H1 (cell line): ENCODE measurements around the gene KCNA1. TPM values are rescaled to one million over a fixed set of nuclear protein-coding genes. Genes with fewer than 3 reads are reported as not detected.

ENCODE experiments used
- CTCF ChIA-PET: fragments of 300-600 bp; sonication (Branson Sonifier 250); formaldehyde crosslinking; loops from one replicate; lab custom pipeline; 2021; ENCODE audit not compliant: partially characterized antibody; lab: Charles Lee
- POLR2A ChIA-PET: fragments of 300-600 bp; sonication (Branson Sonifier 250); formaldehyde crosslinking; loops from one replicate; lab custom pipeline; 2021; ENCODE audit warnings: inconsistent platforms; ENCODE audit not compliant: partially characterized antibody; lab: Charles Lee
- DNase-seq, 2 experiments: peaks; one replicate each; pipeline versions ENCODE4 v3.0.0 to v3.0.0-alpha.2; 2010 to 2022; ENCODE audit warnings: low spot score in 2 of 2, low read depth in 1 of 2, mixed read lengths in 1 of 2
- FAIRE-seq: peaks from 2 replicates; lab custom pipeline; 2011; peaks lifted over from hg19 to GRCh38; lab: Jason Lieb, UNC
- H2AFZ ChIP-seq: 2 replicates; pipeline ENCODE4 v1.8.1; 2012; ENCODE audit warnings: low read length, inconsistent platforms
- H2AK5ac ChIP-seq: 2 replicates; pipeline ENCODE4 v1.6.1; 2013; ENCODE audit warnings: low read depth, low read length
- H2BK120ac ChIP-seq: replicated peaks from 2 replicates; pipeline ENCODE3; 2013; ENCODE audit warnings: low read depth, low read length, inconsistent platforms
- H2BK12ac ChIP-seq: 2 replicates; pipeline ENCODE4 v1.6.1; 2013; ENCODE audit warnings: low read depth, low read length
- H2BK15ac ChIP-seq: 2 replicates; pipeline ENCODE4 v1.6.1; 2013; ENCODE audit warnings: low read length
- H2BK20ac ChIP-seq: 2 replicates; pipeline ENCODE4 v1.6.1; 2013; ENCODE audit warnings: low read length
- H2BK5ac ChIP-seq: 2 replicates; pipeline ENCODE4 v1.6.1; 2013; ENCODE audit warnings: low read depth, low read length
- H3K14ac ChIP-seq: 2 replicates; pipeline ENCODE4 v1.6.1; 2013; ENCODE audit warnings: inconsistent platforms; ENCODE audit not compliant: insufficient read length
- H3K18ac ChIP-seq: 2 replicates; pipeline ENCODE4 v1.6.1; 2013; ENCODE audit warnings: low read length; ENCODE audit errors: extremely low read depth
- H3K23ac ChIP-seq: 2 replicates; pipeline ENCODE4 v1.6.1; 2013; ENCODE audit warnings: inconsistent platforms; ENCODE audit not compliant: insufficient read length
- H3K23me2 ChIP-seq: 2 replicates; pipeline ENCODE4 v1.6.1; 2013; ENCODE audit warnings: low read depth, low read length
- H3K27ac ChIP-seq: 2 replicates; pipeline ENCODE4 v1.6.1; 2011; ENCODE audit warnings: low read depth, low read length, inconsistent platforms
- H3K27me3 ChIP-seq, 4 experiments: replicated peaks in 1 of 4; 1 replicate in 1 of 4; 2 replicates in 3 of 4; pipeline versions ENCODE4 v1.6.1 to v1.8.1; 2011 to 2013; ENCODE audit warnings: low read length in 3 of 4, mild to moderate bottlenecking in 3 of 4, inconsistent platforms in 2 of 4, mixed read lengths in 2 of 4, moderate library complexity in 1 of 4; ENCODE audit not compliant: control insufficient read depth in 3 of 4, insufficient read depth in 3 of 4; ENCODE audit errors: extremely low read depth in 1 of 4
- H3K36me3 ChIP-seq, 4 experiments: 2 replicates each; pipeline versions ENCODE4 v1.6.1 to v1.8.1; 2011 to 2013; ENCODE audit warnings: mild to moderate bottlenecking in 4 of 4, low read length in 3 of 4, moderate library complexity in 2 of 4, control low read depth in 1 of 4, inconsistent platforms in 1 of 4; ENCODE audit not compliant: insufficient read depth in 4 of 4, control insufficient read depth in 2 of 4
- H3K4ac ChIP-seq: replicated peaks from 2 replicates; pipeline ENCODE3; 2013; ENCODE audit warnings: low read length, low read depth, mixed read lengths, inconsistent platforms; ENCODE audit not compliant: insufficient read length
- H3K4me1 ChIP-seq, 4 experiments: replicated peaks in 1 of 4; 1 replicate in 1 of 4; 2 replicates in 3 of 4; pipeline versions ENCODE4 v1.6.1 to v1.8.1; 2011 to 2013; ENCODE audit warnings: low read length in 3 of 4, inconsistent platforms in 2 of 4, mixed read lengths in 1 of 4; ENCODE audit not compliant: insufficient read depth in 4 of 4, control insufficient read depth in 3 of 4
- H3K4me2 ChIP-seq, 2 experiments: 2 replicates each; pipeline versions ENCODE4 v1.6.1 to v1.8.1; 2011 to 2013; ENCODE audit warnings: low read depth in 2 of 2, low read length in 2 of 2, control low read depth in 1 of 2, inconsistent platforms in 1 of 2, mild to moderate bottlenecking in 1 of 2; ENCODE audit not compliant: insufficient read depth in 1 of 2
- H3K4me3 ChIP-seq, 4 experiments: fragments of 200-600, 300-600 bp in 1 of 4; sonication (generic), shearing (Covaris generic), sonication (Bioruptor Twin) in 1 of 4; 2 replicates each; pipeline versions ENCODE4 v1.5.1 to v1.8.1; 2011 to 2016; ENCODE audit warnings: low read length in 4 of 4, low read depth in 3 of 4, control low read depth in 2 of 4, inconsistent platforms in 2 of 4, mild to moderate bottlenecking in 2 of 4, mixed read lengths in 1 of 4, moderate library complexity in 1 of 4; ENCODE audit not compliant: insufficient read depth in 2 of 4; ENCODE audit errors: extremely low read depth in 1 of 4
- H3K56ac ChIP-seq: replicated peaks from 2 replicates; pipeline ENCODE3; 2013; ENCODE audit warnings: low read depth, mild to moderate bottlenecking, mixed read lengths, low read length, inconsistent platforms; ENCODE audit not compliant: insufficient read length
- H3K79me1 ChIP-seq: 2 replicates; pipeline ENCODE4 v1.6.1; 2013; ENCODE audit warnings: low read depth, low read length, control low read depth
- H3K79me2 ChIP-seq, 2 experiments: 2 replicates each; pipeline versions ENCODE4 v1.6.1 to v1.8.1; 2012 to 2013; ENCODE audit warnings: low read length in 2 of 2, mild to moderate bottlenecking in 2 of 2, inconsistent platforms in 1 of 2; ENCODE audit not compliant: insufficient read depth in 2 of 2, control insufficient read depth in 1 of 2
- H3K9ac ChIP-seq, 4 experiments: replicated peaks in 1 of 4; 1 replicate in 1 of 4; 2 replicates in 3 of 4; pipeline versions ENCODE4 v1.6.1 to v1.8.1; 2011 to 2013; ENCODE audit warnings: low read depth in 3 of 4, low read length in 3 of 4, control low read depth in 2 of 4, mild to moderate bottlenecking in 2 of 4, moderate library complexity in 2 of 4, inconsistent platforms in 1 of 4; ENCODE audit errors: extremely low read depth in 1 of 4
- H3K9me3 ChIP-seq, 2 experiments: 2 replicates each; pipeline versions ENCODE4 v1.6.1 to v1.8.1; 2012 to 2013; ENCODE audit warnings: mild to moderate bottlenecking in 2 of 2, moderate library complexity in 2 of 2, control low read depth in 1 of 2, inconsistent platforms in 1 of 2, low read depth in 1 of 2, low read length in 1 of 2, mixed read lengths in 1 of 2; ENCODE audit not compliant: insufficient read depth in 2 of 2
- H4K20me1 ChIP-seq, 2 experiments: replicated peaks in 1 of 2; 2 replicates each; pipeline versions ENCODE3 to v1.8.1; 2011 to 2013; ENCODE audit warnings: inconsistent platforms in 2 of 2, low read length in 2 of 2, mild to moderate bottlenecking in 1 of 2; ENCODE audit not compliant: insufficient read depth in 2 of 2, control insufficient read depth in 1 of 2
- H4K5ac ChIP-seq: 2 replicates; pipeline ENCODE4 v1.6.1; 2013; ENCODE audit warnings: low read length, low read depth, mixed read lengths, inconsistent platforms; ENCODE audit not compliant: insufficient read length
- H4K8ac ChIP-seq: 2 replicates; pipeline ENCODE4 v1.8.0; 2013; ENCODE audit warnings: mild to moderate bottlenecking, moderate library complexity, low read length, inconsistent platforms; ENCODE audit not compliant: insufficient read depth; ENCODE audit errors: extremely low read depth
- H4K91ac ChIP-seq: replicated peaks from 2 replicates; pipeline ENCODE3; 2013; ENCODE audit warnings: low read length, mixed read lengths, inconsistent platforms; ENCODE audit not compliant: insufficient read length
- ATF2 ChIP-seq: IDR thresholded peaks from 2 replicates; pipeline ENCODE4 v1.6.1; 2012; ENCODE audit warnings: low read length, inconsistent platforms
- CHD2 ChIP-seq: IDR thresholded peaks from 2 replicates; pipeline ENCODE4 v1.6.1; 2012; ENCODE audit warnings: low read length, improper control_type of control experiment
- EP300 ChIP-seq, 2 experiments: IDR thresholded peaks; 1 replicate in 1 of 2; 2 replicates in 1 of 2; pipeline ENCODE4 v1.6.1; 2011 to 2012; ENCODE audit warnings: low read depth in 2 of 2, low read length in 2 of 2, mild to moderate bottlenecking in 2 of 2, borderline replicate concordance in 1 of 2, inconsistent platforms in 1 of 2, moderate library complexity in 1 of 2
- FOSL1 ChIP-seq: IDR thresholded peaks from 2 replicates; pipeline ENCODE4 v1.6.1; 2011; ENCODE audit warnings: mild to moderate bottlenecking, low read depth, low read length, moderate library complexity; ENCODE audit not compliant: insufficient read depth
- MAFK ChIP-seq: IDR thresholded peaks from 2 replicates; pipeline ENCODE4 v1.6.1; 2012; ENCODE audit warnings: low read depth, mild to moderate bottlenecking, improper control_type of control experiment, low read length
- RAD21 ChIP-seq, 2 experiments: IDR thresholded peaks in 1 of 2; conservative IDR thresholded peaks in 1 of 2; 2 replicates each; pipeline ENCODE4 v1.6.1; 2011; ENCODE audit warnings: low read depth in 2 of 2, low read length in 2 of 2, improper control_type of control experiment in 1 of 2, inconsistent platforms in 1 of 2, mild to moderate bottlenecking in 1 of 2, moderate library complexity in 1 of 2
- SAP30 ChIP-seq: fragments of 300-600 bp; sonication (generic); IDR thresholded peaks from 2 replicates; pipeline ENCODE4 v1.7.1; 2012; ENCODE audit warnings: low read length, moderate library complexity, mild to moderate bottlenecking, inconsistent platforms; ENCODE audit not compliant: insufficient read depth, insufficient replicate concordance
- WGBS, 2 experiments: shearing (Covaris generic) in 1 of 2; methylation state at CpG; one replicate each; pipeline versions ENCODE4 v1.1.6 to v1.1.7; 2013 to 2015; ENCODE audit warnings: low lambda C conversion rate in 2 of 2, mixed read lengths in 2 of 2, inconsistent platforms in 1 of 2, low coverage in 1 of 2, missing lambda C conversion rate in 1 of 2; ENCODE audit not compliant: insufficient replicate concordance in 2 of 2, insufficient coverage in 1 of 2, insufficient read length in 1 of 2; ENCODE audit errors: extremely low coverage in 1 of 2, missing lambda C conversion rate in 1 of 2; 5-methylcytosine and 5-hydroxymethylcytosine counted together
- polyA plus RNA-seq, 7 experiments: library from polyadenylated mRNA; depleted of rRNA in 3 of 7; stranded (reverse) in 5 of 7; unstranded in 2 of 7; fragments of >200 nt in 5 of 7; fragments of 200-250 nt in 2 of 7; gene quantifications; 1 replicate in 5 of 7; 2 replicates in 1 of 7; 4 replicates in 1 of 7; pipeline versions ENCODE4 v1.2.1 to v1.2.3, GENCODE V29; 2011 to 2013; ENCODE audit warnings: missing spikeins in 2 of 7, mixed read lengths in 2 of 7
- total RNA-seq: library from RNA; stranded (reverse); fragmentation: NEBNext Ultra II Directional; extraction: Animal tissue kit (Norgen Biotek cat#: 25700); gene quantifications from 2 replicates; pipeline ENCODE4 v1.2.1, GENCODE V29; 2021

Gene KCNA1
- total and polyA plus RNA-seq, 2 of the 8 experiments (the other 6 are each of a cell fraction or from before 2014, with no cell fraction given): 0.23 to 0.30 TPM

GRCh38 chr12:4938900-4939299, 29.2 kb downstream of the KCNA1 start:
- Histone ChIP-seq H2BK5ac (no peak overlapping the region), H2AFZ (no peak overlapping the region), H2BK120ac (no peak overlapping the region), H4K20me1 (no peaks in the 10 kb centered on the region), H2BK20ac (no peak overlapping the region), H3K23ac (no peak overlapping the region), H3K23me2 (no peaks in the 10 kb centered on the region), H3K4me1 (no peaks in the 10 kb centered on the region), H3K27me3 (no peaks in the 10 kb centered on the region; a peak in 2 of 7 replicates), H3K79me1 (no peaks in the 10 kb centered on the region), H2BK12ac (no peak overlapping the region), H3K9ac (no peak overlapping the region), H4K5ac (no peak overlapping the region), H3K56ac (no peak overlapping the region), H4K91ac (no peak overlapping the region), H3K36me3 (no peaks in the 10 kb centered on the region), H2AK5ac (no peak overlapping the region), H3K79me2 (no peaks in the 10 kb centered on the region), H3K4ac (no peak overlapping the region), H3K9me3 (no peaks in the 10 kb centered on the region), H3K14ac (no peak overlapping the region), H3K27ac (no peak overlapping the region), H2BK15ac (no peak overlapping the region), H4K8ac (no peak overlapping the region), H3K4me2 (no peak overlapping the region), H3K4me3 (no peak overlapping the region), H3K18ac (no peak overlapping the region)
- TF ChIP-seq FOSL1 (no peak), SAP30 (no peak), CHD2 (no peak), ATF2 (no peak), MAFK (no peak), EP300 (IDR thresholded peaks at IDR 0.05; ENCODE audit: borderline replicate concordance in 1 of 2, low read depth in 2 of 2, low read length in 2 of 2) (no peak), RAD21 (IDR thresholded peaks at IDR 0.05 in 1 of 2, conservative IDR thresholded peaks at IDR 0.05 in 1 of 2; ENCODE audit: low read depth in 2 of 2, low read length in 2 of 2) (no peak)
- FAIRE-seq (no peak), DNase-seq (no peak)
- CTCF ChIA-PET: interaction anchor here (0.5 to 2.9 kb wide), 10 partner anchors 9 to 467 kb away, joined by 3 to 15 read pairs (median 4); partner anchors contain the start of gene KCNA1
- 79% methylated on average over 7 of the region's 7 CpGs; no CpG with 5 or more reads in 1 of the 2 experiments for WGBS, 2 experiments
- POLR2A ChIA-PET: interaction anchor here (0.6 to 0.8 kb wide), 2 partner anchors 21 to 608 kb away, joined by 3 read pairs; no protein-coding TSS in a partner anchor
